LHCN-M2 (cell line): ENCODE measurements around the gene CD200R1L. TPM values are rescaled to one million over a fixed set of nuclear protein-coding genes. Genes with fewer than 3 reads are reported as not detected.

Experiments used
- DNase-seq: peaks from one replicate; pipeline ENCODE4 v3.0.0-alpha.2; 2012; ENCODE audit warnings: low read depth
- total RNA-seq: library from RNA; depleted of rRNA; stranded (reverse); fragments of >200 nt; gene quantifications from 2 replicates; pipeline ENCODE4 v1.2.3, GENCODE V29; 2014; rRNA removed

The CD200R1L gene
- total RNA-seq, 1 experiment from 2014 or later: not detected

DNA sequence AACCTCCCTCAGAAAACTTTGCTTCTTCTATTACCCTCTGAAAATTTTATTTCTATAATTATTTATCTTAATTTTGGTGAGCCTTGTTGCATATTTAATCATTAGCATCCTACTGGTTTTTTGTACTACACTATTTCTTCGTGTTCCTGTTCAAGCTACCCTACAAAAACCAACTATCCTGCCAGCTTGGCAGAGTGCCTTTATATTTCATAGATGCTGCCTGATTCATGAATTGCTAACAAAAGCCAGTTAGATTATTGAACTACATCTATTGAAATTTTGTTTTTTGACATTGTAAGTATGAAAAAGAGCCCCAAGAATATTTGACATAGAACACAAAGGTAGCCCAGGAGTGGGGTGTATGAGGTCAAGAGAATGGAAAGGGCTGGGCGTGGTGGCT, 78.9 kb downstream of the CD200R1L start:
- DNase-seq: no peak

DNA sequence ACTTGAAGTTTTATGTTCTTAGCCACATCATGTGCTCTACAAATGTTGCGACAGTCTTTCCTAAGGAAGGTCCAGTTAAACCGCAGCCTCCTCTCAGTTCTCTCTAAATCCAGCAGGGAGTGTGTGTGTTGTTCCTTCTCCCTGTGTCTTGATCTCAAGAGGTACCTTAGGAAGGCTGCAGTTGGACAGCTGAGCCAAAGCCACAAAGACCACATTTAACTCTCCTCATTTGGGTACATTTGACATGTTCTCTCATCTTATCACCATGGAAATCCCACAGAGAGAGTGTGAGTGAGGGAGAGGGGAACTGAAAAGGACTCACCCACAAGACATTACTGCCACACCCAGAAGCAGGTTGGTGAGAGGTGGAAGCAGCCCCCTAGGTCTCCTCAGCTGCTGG, 79.5 kb downstream of the CD200R1L start:
- no peak for DNase-seq

Other genes starting within 250 kb of the CD200R1L start
- 96.0 and 137 TPM in 2 replicates for gene CCDC80, start 205.7 kb downstream of the CD200R1L start, total RNA-seq
- gene CD200R1, start 128.2 kb upstream of the CD200R1L start, total RNA-seq: not detected in 2 replicates
- 23.1 and 28.3 TPM in 2 replicates for gene GTPBP8, start 144.1 kb upstream of the CD200R1L start, total RNA-seq